GM21717 (cell line): Measurements from ENCODE around the gene CNDP1.
"Not testable (repeated sequence)": the region's sequence is repeated elsewhere in the genome, so short reads cannot be mapped to it uniquely, and the experiment has no call there.

Experiments used
- ATAC-seq: cut with Tn5 transposase; IDR thresholded peaks from one replicate; pipeline ENCODE4 v1.9.1; 2021; ENCODE audit warnings: mild to moderate bottlenecking, moderate library complexity; ENCODE audit not compliant: unreplicated experiment

Gene CNDP1

DNA sequence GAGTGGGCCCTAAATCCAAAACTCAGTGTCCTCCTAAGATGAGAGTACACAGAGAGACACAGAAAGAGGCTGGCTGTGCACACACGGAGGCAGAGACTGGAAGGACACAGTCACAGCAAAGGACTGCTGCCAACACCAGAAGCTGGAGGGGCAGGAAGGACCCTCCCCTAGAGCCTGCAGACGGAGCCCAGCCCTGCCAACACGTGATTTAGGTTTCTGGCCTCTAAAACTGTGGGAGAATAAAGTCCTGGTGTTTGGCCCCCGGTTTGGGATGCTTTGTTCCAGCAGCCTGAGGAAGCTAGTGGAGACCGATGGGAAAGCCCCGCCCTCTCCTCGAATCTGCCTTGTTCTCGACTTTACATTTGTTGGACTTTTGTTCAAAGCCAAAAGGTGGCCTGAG, 10.6 kb downstream of the CNDP1 start:
- no peak for ATAC-seq

DNA sequence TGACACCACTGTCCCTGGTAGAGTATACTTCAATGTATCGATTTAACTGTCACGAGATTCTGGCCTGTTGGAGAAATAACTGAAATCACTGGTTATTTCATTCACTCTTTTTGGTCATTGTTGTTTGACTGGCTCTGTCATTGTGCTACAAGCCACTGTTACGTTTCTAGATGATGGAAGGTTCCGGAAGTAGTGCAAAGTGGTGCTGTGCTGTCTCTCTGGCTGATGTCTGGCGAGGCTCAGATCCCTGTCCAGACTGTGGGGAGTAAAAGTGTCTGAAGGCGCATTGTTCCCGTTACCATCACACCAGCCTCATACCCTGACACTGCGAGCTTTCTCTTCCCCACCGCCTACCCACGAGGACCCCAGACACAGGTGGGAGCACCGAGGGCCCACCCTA, 11.7 kb downstream of the CNDP1 start:
- ATAC-seq: no peak

DNA sequence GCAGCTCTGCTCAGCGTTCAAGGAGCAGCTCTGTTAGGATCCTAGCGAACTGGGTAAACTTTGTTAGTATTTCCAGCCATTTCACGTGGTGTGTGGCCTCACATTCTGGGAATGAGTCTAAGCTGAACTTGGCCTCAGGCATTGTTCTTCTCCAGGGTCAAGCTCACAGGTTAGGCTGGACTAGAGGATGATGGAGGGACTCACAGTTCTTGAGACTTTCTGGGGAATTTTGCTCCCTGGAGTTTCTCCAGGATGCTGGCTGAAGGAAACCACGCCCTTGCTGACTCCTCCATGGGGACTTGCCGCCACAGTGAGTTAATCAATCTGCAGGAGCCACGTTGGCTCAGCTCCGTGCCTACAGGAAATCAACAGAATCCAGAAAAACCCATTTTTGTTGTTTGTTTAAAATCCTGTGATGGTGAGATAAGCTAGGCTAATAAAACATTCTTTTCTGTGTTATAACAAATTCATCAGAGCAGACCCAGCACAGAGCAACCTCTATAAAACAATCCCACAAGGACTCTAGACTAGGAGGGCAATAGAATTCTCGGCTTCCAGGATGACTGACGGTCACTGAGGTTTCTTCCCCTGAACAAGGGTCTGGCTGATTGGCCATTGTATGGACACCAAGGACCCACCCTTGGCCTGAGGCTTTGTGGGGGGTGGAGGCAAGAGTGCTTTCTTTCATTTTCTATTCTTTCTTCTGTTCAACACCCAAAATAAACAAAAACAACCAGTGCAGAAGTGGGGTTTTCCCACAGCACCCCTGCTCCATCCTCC, 12.6 kb downstream of the CNDP1 start:
- ATAC-seq: no peak

DNA sequence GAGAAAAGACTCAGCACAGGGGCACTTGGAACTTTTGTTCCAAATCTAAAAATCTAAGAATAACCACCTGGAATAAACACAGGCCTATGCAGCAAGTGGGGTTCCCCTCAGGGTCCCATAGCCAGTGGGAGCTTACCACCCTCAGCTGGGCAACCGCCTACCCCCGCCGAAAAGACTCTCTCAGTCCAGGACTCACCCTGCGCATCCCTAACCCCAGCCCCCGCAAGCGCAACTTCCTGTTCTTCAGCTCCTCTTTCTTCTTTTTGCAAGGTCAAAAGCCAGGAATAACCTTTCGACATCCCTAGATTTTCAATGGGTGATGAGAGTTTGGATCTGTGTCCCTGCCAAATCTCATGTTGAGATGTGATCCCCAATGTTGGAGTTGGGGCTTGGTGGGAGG, 13.6 kb downstream of the CNDP1 start:
- ATAC-seq: no peak

DNA sequence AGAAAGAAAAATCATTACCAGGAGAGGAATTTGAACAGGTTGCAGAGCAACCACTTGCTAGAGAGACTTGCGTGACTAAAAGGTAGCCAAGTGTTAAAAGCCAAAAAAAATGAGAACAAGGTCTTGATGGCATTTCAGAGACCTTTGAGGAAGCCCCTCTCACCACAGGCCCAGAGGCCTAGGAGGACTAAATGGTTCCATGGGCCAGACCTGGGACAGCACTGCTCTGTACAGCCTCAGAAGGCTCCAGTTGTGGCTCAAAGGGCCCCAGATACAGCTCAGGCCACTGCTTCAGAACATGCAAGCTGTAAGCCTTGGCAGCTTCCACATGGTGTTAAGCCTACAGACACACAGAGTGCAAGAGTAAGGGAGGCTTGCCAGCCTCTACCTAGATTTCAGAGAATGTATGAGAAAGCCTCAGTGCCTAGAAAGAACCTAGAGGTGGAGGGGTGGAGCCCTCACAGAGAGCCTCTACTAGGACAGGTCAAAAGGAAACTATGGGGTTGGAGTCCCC, 15.3 kb downstream of the CNDP1 start:
- ATAC-seq: no peak

DNA sequence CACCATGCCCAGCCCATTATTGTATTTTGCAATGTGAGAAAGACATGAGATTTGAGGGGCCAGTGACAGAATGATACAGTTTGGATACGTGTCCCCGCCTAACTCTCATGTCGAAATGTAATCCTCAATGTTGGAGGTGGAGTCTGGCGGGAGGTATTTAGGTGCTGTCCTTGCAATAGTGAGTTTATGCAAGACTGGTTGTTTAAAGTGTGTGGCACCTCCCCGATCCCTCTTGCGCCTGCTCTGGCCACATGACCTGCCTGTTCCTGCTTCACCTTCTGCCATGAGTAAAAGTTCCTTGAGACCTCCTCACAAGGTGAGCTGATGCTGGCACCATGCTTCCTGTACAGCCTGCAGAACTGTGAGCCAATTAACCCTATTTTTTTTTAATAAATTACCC, 16.6 kb downstream of the CNDP1 start:
- no peak for ATAC-seq

DNA sequence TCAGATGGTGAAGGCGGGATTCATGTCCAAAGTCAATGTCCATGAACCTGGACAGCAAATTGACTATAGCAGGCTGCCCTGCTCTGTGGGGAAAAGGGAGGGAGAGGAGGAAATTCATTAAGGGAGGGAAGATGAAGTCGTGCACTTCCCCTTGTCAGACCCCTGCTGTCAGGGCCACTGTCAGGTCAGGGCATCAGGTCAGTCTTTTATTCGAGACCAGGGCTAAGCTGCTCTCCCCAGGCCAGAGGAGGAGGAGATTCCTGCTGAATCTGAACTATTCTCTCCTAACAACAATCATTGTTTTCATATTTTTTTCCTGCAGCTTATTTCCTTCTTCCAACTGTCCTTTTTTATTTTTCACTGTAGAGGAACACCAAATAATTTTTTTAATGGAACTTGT, 17.2 kb downstream of the CNDP1 start:
- ATAC-seq: no peak

DNA sequence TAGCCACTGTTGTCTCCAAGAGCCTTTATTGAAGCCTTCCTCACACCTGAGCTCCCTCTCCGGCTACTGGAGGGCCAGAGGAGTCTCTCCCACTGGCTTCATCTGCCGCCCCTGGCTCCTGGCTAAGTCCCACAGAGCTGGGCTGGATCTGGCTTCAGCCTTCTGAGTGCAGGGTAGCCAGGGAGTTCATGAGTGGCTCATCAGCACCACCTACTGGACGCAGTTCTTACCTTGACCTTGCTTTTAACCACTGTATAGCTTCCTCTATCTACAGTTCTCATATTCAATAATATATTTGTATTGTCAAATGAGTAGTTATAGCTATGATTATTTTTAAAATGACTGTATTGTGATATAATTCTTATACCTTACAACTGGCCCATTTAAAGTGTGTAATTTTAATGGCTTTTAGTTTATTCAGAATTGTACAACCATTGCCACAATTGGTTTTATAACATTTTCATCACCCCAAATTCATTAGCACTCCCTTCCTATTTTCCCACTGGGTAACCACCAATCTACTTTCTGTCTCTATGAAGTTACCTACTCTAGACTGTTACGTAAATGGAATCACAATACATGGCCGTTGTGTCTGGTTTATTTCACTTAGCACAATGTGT, 17.7 kb downstream of the CNDP1 start:
- peak; percentile 98 for ATAC-seq

DNA sequence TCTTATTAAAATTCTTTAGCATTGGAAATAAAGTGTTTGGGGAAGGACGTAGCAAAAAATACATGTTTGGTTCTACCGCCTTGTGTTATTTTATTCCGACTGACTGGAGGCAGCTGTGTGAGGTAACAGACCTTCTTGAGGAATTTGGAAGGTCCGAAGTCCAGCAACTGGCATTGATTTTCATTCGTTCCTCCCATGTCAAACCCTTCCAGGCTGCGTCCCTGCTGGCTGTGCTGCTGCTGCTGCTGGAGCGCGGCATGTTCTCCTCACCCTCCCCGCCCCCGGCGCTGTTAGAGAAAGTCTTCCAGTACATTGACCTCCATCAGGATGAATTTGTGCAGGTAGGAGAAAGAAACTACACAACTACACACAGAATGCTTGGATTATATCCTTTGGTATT, 21.8 kb downstream of the CNDP1 start:
- ATAC-seq: no peak

DNA sequence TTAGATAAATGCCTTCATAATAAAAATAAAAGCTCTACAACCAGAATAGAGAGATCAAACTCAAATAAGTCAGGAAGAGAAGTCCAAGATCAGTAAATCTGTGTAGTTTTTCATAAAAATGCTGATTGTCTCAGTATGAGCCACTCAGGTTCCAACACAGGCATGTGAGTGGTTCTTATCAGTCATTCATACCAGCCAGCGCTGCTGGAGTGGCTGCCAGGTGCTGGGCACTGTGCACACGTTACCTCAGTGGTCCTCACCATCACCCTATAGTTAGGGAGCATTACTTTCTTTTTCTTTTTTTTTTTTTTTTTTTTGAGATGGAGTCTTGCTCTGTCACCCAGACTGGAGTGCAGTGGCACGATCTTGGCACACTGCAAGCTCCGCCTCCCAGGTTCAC, 23.8 kb downstream of the CNDP1 start:
- no peak for ATAC-seq

DNA sequence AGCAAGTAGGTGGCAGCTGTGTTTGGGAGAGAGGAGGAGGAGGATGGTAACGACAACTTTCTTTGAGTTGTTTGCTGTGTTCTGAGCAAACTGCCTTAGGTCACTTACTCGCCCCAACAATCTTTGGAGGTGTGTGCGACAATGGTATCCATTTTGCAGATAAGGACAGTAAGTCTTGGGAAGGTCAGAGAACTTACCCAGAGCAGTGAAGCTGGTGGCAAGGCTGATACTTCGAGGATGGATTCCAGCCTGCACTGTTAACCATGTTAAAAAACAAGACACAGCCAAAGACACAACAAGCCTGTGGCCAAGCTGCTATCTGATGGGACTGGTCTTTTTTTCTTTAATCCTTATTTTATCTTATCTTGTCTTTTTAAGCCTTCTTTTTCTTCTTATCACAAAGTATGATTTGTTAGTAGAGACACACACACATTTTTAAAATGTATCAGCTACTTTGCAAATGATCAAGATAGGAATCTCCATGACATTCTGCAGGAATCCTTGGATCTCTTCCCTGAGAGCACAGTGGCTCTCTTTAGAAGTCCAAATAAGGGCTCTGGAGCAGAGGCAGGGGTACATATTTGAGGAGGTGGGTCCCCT, 27.9 kb downstream of the CNDP1 start:
- ATAC-seq: no peak

DNA sequence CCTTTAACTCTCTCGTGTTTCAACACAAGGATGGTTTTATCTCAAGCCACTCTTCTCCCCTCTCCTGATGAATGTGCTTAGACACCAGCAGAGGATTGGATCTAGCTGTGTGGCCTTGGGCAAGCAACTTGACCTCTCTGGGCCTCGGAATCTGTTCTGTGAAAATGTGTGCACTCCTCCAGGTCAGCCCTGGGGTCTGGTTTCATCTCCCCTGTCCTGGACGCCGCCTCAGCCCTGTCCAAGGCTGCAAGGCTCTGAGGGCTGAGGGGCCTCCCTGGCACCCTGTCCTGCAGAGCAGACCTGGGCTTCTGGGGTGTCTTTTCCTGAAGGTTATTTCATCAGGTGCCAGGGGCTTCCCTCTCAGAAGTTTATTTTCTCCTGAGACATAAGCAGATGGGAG, 28.5 kb downstream of the CNDP1 start:
- ATAC-seq: no peak

DNA sequence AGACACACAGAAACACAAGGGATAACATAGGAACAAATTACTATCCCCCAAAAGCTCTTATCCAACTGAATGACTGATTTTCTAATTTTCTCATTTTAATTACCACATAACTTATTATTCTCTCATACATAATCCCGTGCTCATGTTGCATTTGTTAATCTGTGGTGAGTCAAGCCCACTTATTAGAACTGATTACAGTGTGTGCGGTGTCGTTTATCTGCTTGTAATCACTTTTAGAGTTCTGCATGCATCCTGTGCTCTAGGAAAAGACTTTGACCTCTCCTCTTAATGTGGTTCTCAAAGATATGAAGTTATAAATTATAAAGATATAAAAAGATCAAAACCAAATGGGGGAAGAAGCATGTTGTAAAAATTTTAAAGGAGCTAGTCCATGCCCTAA, 29.7 kb downstream of the CNDP1 start:
- ATAC-seq: no peak

DNA sequence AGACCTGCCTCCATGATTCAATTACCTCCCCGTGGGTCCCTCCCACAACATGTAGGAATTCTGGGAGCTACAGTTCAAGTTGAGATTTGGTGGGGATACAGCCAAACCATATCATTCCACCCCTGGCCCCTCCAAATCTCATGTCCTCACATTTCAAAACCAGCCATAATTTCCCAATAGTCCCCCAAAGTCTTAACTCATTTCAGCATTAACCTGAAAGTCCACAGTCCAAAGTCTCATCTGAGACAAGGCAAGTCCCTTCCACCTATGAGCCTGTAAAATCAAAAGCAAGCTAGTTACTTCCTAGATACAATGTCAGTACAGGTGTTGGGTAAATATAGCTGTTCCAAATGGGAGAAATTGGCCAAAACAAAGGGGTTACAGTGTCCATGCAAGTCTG, 30.9 kb downstream of the CNDP1 start:
- ATAC-seq: not testable (repeated sequence)

DNA sequence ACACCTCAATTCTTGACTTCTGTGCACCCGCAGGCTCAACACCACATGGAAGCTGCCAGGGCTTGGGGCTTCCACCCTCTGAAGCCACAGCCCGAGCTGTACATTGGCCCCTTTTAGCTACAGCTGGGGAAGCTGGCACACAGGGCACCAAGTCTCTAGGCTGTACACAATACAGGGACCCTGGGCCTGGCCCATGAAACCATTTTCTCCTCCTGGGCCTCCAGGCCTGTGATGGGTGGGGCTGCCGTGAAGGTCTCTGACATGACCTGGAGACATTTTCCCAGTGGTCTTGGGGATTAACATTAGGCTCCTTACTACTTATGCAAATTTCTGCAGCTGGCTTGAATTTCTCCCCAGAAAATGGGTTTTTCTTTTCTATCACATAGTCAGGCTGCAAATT, 31.7 kb downstream of the CNDP1 start:
- not testable (repeated sequence) for ATAC-seq

DNA sequence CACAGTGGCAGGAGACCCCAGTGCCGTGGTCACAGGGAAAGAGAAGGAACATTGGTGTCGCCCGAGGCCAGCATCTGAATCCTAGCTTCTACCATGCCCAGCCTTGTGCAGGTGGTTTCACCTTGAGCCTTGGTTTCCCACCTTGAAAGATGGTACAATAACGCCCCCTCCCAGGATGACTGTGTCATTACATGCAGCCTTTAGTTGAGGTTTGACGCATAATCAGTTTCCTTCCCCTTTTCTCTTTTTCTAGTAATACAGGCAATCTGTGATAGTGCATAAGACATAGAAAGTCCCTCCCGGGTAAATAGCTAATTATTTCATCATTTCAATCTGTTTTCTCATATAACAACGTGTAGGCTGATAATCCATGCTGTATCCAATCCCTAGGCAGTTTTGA, 33.5 kb downstream of the CNDP1 start:
- ATAC-seq: no peak

DNA sequence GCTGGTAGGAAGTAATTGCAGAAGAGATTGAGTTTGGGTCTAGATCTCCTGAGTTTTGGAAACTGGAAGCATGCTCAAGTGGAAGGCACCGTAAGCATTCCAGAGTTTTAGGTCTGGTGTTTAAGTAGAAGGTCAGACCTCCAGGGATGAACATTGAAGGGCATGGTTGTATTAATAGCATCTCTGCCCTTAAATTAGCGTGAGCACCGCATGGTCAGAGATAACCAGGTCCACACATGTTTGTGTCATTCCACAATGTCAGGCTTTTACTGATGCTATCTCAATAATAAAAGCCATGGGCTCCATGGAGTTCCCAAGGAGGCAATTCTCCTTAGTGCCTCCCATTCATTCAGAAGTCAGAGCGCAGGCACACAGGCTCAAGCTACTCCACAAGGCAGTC, 35.1 kb downstream of the CNDP1 start:
- no peak for ATAC-seq

DNA sequence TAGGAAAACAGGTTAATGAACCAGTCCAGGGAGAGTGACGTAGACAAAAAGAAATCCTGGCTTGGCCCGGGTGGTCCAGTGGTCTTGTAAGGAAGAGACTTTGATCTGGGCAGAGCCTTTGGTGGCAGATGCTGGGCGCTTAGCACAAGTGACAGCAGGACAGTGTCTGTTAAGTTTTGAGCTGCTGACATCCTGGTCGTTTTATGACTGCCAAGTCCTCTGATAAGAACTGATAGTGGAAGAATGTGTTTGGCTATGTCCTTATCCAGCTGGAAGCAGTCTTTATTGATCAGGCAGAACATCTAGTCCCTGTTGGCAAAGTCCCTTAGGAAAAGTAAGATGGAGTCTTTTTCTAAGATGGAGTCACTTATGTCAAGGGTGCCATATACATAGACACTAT, 36.0 kb downstream of the CNDP1 start:
- no peak for ATAC-seq

DNA sequence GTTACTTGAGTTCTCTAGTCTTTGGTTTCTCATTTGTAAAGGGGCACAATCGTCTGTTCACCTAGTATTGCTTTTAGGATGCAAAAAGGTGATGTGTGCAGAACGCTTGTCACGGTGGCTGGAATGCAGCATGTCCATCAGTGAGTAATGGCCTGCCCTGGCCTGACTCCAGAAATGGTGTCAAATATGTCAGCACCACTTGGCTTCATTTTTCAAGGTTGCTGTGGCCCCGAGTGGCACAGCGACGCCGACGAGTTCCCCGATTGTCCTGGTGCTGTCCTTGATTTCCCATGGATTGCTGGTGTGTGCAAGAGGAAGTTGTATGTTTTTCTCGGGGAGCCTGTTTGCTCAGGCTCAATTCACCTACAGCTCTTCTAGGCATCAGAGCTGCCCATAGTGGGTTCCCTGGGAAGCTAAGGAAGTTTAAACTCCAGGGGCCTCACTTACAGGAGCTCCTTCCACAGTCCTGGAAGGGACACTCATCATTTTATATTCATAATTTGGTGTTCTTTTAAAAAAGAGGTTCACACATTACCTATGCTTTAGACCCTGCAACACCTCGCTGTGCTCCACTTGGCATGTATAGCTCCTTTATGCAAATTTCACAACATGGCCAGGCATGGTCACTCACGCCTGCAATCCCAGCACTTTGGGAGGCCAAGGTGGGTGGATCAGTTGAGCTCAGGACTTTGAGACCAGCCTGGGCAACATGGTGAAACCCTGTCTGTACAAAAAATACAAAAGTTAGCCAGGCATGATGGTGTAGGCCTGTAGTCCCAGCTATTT, 37.8 kb downstream of the CNDP1 start:
- ATAC-seq: no peak

DNA sequence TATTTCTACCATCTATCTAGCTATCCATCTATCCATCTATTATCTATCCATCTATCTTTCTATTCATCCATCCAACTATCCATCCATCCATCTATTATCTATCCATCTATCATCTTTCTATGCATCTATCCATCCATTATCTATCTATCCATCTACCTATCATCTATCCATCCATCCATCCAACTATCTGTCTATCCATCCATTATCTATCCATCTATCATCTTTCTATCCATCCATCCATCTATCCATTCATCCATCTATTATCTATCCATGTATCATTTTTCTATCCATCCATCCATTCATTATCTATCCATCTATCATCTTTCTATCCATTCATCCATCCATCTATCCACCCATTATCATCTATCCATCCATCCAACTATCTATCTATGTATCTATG, 38.8 kb downstream of the CNDP1 start:
- ATAC-seq: no peak

DNA sequence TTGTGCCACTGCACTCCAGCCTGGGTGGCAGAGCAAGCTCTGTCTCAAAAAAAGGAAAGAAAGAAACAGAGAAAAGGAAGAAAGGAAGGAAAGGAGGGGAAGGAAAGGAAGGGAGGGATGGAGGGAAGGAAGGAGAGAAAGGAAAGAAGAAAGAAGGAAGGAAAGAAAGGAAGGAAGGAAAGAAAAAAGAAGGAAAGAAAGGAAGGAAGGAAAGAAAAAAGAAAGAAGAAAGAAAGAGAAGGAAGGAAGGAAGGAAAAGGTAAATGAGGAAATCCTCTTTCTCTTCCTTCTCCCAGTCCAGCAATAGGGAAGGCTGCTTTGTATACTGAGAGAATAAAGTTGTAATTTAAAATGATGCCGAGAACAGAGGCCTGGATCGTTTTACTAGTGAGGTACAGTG, 40.6 kb downstream of the CNDP1 start:
- no peak for ATAC-seq
